ENCODE measurements around the gene PRPF6.

The PRPF6 gene

DNA sequence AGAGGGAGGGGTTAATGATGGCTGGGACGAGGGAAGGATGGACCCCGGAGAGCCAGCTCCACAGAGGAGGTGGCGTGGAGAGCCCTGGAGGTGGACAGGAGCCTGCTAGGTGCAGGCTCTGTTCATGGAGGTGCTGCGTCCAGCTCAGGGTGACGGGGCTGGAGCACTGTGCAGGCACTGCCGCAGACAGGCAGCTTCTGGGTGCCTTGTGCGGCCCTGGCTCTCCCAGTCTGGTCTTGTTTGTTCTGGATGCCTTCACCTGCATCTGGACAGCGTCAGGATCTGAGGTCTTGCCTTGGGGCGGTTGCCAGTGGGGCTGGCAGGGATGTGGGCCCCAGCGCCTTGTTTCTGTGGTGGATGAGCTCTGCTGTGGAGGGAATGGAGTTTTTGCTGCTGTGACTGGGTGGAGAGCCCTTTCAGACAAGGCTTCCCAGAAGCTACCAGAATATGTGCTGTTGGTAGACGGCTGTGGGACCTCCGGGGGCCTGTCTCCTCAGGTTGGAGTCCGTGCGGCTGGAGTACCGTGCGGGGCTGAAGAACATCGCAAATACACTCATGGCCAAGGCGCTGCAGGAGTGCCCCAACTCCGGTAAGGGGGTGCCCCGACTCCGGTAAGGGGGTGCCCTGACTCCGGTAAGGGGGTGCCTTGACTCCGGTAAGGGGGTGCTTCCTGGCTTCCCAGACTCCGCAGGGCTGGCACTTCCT, 47.2 kb downstream of the PRPF6 start:
- TF ChIP-seq POLR2AphosphoS5 (IDR thresholded peaks at IDR 0.05; ENCODE audit: low read depth, low read length): no peak
- no peak for TF ChIP-seq TAF1 (IDR thresholded peaks at IDR 0.05; ENCODE audit: borderline replicate concordance, low read depth, low read length)
- no peak for TF ChIP-seq POLR2A (IDR thresholded peaks at IDR 0.05; ENCODE audit: low read depth, low read length)
- DNase-seq (ENCODE audit: insufficient read length) (no peak), FAIRE-seq (no peak)

DNA sequence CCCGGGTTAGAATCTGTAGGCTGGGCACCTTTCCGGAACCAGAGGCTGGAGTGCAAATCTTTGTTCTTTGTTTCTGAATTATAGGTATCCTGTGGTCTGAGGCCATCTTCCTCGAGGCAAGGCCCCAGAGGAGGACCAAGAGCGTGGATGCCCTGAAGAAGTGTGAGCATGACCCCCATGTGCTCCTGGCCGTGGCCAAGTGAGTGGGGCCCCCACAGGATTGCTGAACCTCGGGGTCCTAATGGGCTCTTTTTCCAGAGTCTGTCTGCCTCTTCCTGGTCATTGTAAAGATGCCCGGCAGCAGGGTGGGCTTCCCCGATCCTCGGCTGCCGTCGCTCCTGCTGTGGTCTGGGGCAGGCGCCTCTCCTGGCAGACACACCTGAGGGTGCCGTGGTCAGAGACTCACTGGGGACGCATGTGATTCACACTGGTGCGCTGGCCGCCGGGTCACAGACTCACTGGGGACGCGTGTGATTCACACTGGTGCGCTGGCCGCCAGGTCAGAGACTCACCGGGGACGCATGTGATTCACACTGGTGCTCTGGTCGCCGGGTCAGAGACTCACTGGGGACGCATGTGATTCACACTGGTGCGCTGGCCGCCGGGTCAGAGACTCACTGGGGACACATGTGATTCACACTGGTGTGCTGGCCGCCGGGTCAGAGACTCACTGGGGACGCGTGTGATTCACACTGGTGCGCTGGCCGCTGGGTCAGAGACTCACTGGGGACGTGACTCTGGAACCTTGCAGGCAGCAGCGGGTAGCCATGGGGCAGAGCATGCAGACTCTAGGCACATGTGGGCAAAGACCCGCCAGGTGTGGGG, 48.6 kb downstream of the PRPF6 start:
- FAIRE-seq (no peak), DNase-seq (ENCODE audit: insufficient read length) (no peak)
- no peak for TF ChIP-seq POLR2A (IDR thresholded peaks at IDR 0.05; ENCODE audit: low read depth, low read length)
- TF ChIP-seq POLR2AphosphoS5 (IDR thresholded peaks at IDR 0.05; ENCODE audit: low read depth, low read length): no peak
- no peak for TF ChIP-seq TAF1 (IDR thresholded peaks at IDR 0.05; ENCODE audit: borderline replicate concordance, low read depth, low read length)

DNA sequence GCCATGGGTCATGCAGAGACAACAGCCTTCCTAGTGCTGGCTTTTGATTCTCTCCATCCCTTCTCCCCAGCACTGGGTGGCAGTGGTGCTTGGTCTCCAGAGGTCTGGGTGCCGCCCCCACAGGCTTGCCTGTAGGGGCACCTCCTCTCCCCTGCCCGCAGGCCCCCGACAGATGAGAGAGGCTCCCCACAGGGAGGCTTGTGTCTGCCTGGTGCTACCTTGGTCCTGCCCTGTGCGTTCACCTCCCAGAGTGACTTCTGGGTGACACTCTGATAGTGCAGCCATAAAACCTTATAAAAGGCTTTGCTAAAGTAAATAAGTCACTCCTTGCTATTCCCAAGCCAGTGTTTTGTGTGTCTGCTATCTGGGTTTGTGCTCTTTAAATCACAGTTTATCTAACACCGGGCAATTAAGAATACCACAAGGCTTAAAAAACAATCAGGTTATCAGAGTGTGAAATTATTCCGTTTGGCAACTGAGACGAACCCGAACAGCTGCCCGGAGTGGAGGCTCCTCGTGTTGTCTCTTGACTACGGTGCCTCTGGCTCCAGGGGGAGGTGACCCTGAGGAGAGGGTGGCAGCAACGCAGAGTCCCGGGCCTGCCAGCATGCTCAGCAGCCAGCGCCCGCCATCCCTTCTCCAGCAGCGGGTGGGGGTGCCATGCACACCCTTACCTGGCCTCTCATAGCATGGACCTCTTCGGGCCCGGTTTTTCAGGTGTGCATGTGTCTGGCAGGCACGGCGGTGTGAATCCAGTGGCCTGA, 49.6 kb downstream of the PRPF6 start:
- no peak for FAIRE-seq
- no peak for DNase-seq (ENCODE audit: insufficient read length)
- TF ChIP-seq POLR2A (IDR thresholded peaks at IDR 0.05; ENCODE audit: low read depth, low read length): no peak
- peak; percentile 36; the same call in 1 of the 2 replicates for TF ChIP-seq POLR2AphosphoS5 (IDR thresholded peaks at IDR 0.05; ENCODE audit: low read depth, low read length)
- TF ChIP-seq TAF1 (IDR thresholded peaks at IDR 0.05; ENCODE audit: borderline replicate concordance, low read depth, low read length): no peak

DNA sequence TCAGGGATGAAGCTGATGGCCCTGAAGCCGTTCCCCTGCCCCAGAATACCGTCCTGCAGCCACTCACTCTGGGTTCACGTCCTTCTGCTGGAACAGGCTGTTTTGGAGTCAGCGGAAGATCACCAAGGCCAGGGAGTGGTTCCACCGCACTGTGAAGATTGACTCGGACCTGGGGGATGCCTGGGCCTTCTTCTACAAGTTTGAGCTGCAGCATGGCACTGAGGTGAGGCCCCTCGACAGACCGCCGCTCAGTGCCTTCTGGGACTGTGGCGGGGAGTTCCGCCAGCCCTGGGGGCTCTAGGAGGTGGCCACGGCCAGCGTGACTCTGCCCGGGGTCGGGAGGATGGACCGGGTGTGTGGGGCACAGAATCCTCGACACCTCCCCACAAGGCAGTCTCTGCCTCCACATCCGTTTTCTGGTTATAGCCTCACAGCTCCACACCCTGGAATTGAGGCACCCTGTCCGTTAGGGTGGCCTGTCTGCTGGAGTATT, 50.9 kb downstream of the PRPF6 start:
- DNase-seq (ENCODE audit: insufficient read length) (no peak), FAIRE-seq (no peak)
- no peak for TF ChIP-seq POLR2A (IDR thresholded peaks at IDR 0.05; ENCODE audit: low read depth, low read length)
- TF ChIP-seq POLR2AphosphoS5 (IDR thresholded peaks at IDR 0.05; ENCODE audit: low read depth, low read length): 0 out of 2 replicates have a peak, but pooled peaks have one; percentile 10

DNA sequence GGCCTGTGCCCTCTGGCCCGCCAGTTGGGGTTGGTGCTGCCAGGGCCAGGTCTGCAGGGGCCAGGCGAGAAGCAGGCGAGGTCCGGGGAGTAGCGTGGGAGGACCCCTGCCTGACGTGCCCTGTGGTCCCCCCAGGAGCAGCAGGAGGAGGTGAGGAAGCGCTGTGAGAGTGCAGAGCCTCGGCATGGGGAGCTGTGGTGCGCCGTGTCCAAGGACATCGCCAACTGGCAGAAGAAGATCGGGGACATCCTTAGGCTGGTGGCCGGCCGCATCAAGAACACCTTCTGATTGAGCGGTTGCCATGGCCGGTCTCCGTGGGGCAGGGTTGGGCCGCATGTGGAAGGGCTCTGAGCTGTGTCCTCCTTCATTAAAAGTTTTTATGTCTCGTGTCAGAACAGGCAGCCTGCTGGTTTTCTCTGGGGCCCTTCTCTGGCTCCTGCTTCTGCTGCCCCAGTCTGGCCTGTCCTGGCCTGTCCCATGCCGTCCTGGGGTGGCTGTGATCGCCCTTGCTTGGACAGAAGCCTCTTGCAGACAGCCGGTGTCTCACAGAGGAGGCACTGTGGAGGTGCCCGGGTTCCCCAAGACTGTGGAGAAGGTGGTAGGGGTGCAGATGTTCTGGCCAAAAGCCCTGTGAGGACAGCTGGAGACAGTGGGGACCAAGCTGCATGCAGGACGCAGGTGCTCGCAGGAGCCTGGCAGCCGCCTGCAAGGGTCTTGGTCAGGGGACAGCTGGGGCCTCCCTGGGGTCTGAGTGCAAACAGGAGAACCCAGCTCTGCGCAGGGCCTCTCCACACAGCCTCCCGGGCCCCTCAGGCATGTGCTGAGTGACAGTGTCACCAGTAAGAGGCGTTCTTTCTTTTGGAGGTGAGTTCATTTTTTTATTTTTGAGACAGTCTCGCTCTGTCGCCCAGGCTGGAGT, 52.0 kb downstream of the PRPF6 start:
- DNase-seq (ENCODE audit: insufficient read length) (no peak), FAIRE-seq (no peak)
- TF ChIP-seq POLR2AphosphoS5 (IDR thresholded peaks at IDR 0.05; ENCODE audit: low read depth, low read length) (peak; percentile 5; the same call in 1 of the 2 replicates), POLR2A (IDR thresholded peaks at IDR 0.05; ENCODE audit: low read depth, low read length) (no peak)

DNA sequence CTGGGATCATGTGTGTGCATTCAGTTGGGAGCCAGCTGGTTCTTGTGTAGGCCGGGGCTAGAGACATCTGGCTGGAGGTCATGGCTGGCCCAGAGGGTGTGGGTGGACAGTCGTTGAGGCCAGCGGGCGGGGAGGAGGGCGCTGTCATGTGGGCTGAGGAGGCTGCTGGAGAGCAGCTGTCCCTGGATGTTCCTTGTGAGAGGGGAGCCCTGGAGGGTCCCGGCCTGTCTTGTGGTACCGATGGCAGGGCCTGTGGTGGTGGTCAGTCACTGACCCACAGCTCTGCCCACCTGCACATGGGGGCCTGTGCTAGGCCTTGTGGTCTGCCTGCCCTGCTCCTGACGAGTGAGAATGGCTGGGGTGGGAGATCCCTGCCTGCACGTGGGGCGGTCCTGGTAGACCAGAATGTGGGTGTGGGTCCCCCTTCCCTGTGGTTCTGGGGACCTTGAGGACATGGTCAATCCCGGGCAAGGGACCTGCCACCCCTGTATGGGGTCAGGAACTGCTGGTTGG, 53.1 kb downstream of the PRPF6 start:
- DNase-seq (ENCODE audit: insufficient read length): no peak
- no peak for FAIRE-seq
- no peak for TF ChIP-seq POLR2A (IDR thresholded peaks at IDR 0.05; ENCODE audit: low read depth, low read length)
- no peak for TF ChIP-seq POLR2AphosphoS5 (IDR thresholded peaks at IDR 0.05; ENCODE audit: low read depth, low read length)
- no peak for TF ChIP-seq TAF1 (IDR thresholded peaks at IDR 0.05; ENCODE audit: borderline replicate concordance, low read depth, low read length)

DNA sequence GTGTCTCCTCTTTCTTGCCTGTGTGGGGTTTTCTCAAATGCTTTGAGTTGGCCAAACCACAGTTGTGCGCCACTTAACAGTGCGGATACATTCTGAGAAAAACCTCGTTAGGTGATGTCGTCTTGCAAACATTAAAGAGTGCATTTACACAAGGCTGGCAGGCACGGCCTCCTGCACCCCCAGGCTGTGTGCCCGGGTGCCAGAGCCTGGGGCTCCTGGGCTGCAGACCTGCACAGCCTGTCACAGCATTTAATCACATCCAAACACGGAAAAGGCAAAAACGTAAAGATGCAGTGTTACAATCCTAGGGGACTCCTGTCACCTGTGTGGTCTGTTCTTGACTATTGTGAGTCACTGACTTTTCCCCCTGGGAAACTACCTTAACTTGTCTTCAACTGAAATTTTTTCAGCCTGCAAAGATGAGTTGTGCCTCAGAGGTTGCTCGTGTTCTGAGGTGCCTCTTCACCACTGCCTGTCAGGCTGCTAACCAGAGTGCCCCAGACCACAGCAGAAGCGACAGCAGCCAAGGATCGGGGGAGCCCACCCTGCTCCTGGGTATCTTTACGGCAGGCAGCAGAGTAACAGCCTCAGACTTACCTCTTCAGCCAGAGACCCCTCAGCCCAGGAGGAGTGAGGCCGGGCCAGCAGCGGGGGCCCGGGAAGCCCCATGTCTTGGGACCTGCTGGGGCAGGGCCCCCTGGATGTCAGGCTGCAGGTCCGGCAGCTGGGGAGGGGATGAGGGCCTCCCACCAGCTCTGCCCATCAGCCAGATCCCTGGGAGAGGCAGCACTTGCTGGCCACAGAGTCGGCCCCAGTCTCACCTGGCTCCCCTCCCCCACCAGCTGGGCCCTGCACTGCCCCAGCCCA, 54.4 kb downstream of the PRPF6 start:
- no peak for FAIRE-seq
- no peak for DNase-seq (ENCODE audit: insufficient read length)
- TF ChIP-seq POLR2AphosphoS5 (IDR thresholded peaks at IDR 0.05; ENCODE audit: low read depth, low read length): peak; percentile 64; the same call in 1 of the 2 replicates
- no peak for TF ChIP-seq POLR2A (IDR thresholded peaks at IDR 0.05; ENCODE audit: low read depth, low read length)

DNA sequence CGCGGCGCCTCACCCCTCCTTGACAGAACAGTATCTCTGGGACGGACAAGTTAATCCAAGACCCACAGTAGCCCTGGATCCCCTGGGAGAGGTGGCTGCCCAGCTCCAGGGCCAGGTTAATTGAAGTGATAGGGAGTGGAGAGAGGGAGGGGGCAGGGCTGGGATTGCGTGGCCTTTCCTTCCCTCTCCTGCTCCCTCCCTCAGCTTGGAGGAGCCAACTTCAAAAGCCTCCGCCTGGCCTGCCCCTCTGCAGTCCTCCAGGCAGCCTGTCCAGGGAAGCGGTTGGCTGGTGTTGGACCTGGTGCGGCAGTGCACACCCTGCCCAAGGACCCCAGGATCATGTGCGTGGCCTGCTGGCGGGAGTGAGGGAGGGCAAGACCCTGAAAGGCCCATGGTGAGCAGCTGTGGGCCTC, 55.0 kb downstream of the PRPF6 start, which contains the start of gene C20orf204:
TSS of gene C20orf204 (plus strand) at position 250 of the 413 bp plus-strand sequence. CDS start at position 392, 142 bp downstream.
- TF ChIP-seq TAF1 (IDR thresholded peaks at IDR 0.05; ENCODE audit: borderline replicate concordance, low read depth, low read length): no peak
- no peak; the same call in 1 of the 2 replicates for TF ChIP-seq POLR2AphosphoS5 (IDR thresholded peaks at IDR 0.05; ENCODE audit: low read depth, low read length)
- TF ChIP-seq POLR2A (IDR thresholded peaks at IDR 0.05; ENCODE audit: low read depth, low read length): 0 out of 2 replicates have a peak, but pooled peaks have one; percentile 39
- DNase-seq (ENCODE audit: insufficient read length) (no peak), FAIRE-seq (no peak)

DNA sequence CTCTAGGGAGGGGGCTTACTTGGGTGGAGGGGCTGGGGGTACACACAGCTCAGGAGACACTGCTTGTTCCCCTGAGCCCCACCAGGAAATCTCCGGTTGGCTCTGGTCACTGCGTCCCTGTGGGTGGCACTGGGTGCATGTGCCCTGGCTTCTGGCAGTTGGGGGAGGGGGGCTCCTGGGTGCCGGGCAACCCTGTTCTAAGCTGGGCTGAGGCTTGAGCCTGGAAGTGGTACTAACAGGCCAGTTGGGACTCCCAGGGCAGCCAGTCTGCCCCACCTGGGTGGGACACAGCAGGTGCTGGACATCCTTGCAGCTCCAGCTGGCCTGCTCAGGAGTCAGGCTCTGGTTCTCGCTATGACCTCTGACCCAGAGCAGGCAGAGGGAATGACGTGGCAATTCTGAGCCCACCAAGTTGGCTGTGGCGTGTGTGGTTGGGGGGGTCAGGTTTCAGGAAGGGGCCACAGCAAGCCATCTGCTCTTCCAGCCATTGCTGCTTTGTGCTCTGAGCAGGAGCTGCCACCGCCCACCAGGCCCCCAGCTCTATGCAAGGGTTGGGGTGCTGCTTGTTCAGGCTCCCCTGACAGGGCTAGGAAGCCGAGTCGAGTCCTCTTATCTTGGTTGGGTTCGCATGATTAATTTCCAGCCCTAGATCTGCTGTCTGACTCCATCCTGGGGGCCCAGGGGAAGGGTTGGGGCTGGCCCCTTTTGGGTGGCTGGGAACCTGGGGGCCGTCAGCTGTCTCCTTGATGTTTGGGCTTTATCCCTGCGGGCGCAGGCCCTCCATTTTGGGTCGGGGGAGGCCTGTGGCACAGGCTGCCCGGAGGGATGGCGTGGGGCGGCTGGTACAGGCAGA, 55.6 kb downstream of the PRPF6 start:
- TF ChIP-seq TAF1 (IDR thresholded peaks at IDR 0.05; ENCODE audit: borderline replicate concordance, low read depth, low read length) (no peak), POLR2A (IDR thresholded peaks at IDR 0.05; ENCODE audit: low read depth, low read length) (no peak; the same call in 1 of the 2 replicates), POLR2AphosphoS5 (IDR thresholded peaks at IDR 0.05; ENCODE audit: low read depth, low read length) (no peak)
- DNase-seq (ENCODE audit: insufficient read length) (no peak), FAIRE-seq (no peak)
